WTC11 (cell line): Measurements from ENCODE around the gene CCDC34. TPM values are rescaled to one million over a fixed set of nuclear protein-coding genes. Genes with fewer than 3 reads are reported as not detected.

Experiments
- ATAC-seq: fragments of 200-7000 bp; cut with Tn5 transposase; 2 replicates; pipeline ENCODE4 v1.10.0; 2021; ENCODE audit warnings: mild to moderate bottlenecking, moderate library complexity
- CTCF ChIA-PET: fragments of 300-600 bp; sonication (Branson Sonifier 250); formaldehyde crosslinking; loops from one replicate; lab custom pipeline; 2021; ENCODE audit warnings: antibody characterized with exemption; lab: Charles Lee
- POLR2A ChIA-PET: fragments of 350-600 bp; sonication (Branson Sonifier 250); formaldehyde crosslinking; loops from one replicate; lab custom pipeline; 2021; ENCODE audit warnings: antibody characterized with exemption; lab: Charles Lee
- DNase-seq: peaks from one replicate; pipeline ENCODE4 v3.0.0; 2021; ENCODE audit warnings: low spot score
- H3K27ac Mint-ChIP-seq: 2 replicates; pipeline ENCODE4 v1.8.0; 2021; ENCODE audit warnings: mixed read lengths
- H3K27me3 Mint-ChIP-seq: 2 replicates; pipeline ENCODE4 v1.8.0; 2021; ENCODE audit warnings: low read depth, mild to moderate bottlenecking, moderate library complexity, mixed read lengths
- H3K36me3 Mint-ChIP-seq: 2 replicates; pipeline ENCODE4 v1.8.0; 2021; ENCODE audit warnings: mixed read lengths
- H3K4me1 Mint-ChIP-seq: 2 replicates; pipeline ENCODE4 v1.8.0; 2022; ENCODE audit warnings: mixed read lengths
- H3K4me3 Mint-ChIP-seq: 2 replicates; pipeline ENCODE4 v1.8.0; 2021; ENCODE audit warnings: mild to moderate bottlenecking, moderate library complexity, mixed read lengths
- H3K9me3 Mint-ChIP-seq: 2 replicates; pipeline ENCODE4 v1.8.0; 2021; ENCODE audit warnings: mixed read lengths
- ATF2 ChIP-seq: sonication (generic); formaldehyde crosslinking; IDR thresholded peaks from 2 replicates; pipeline ENCODE4 v1.8.1; 2022; ENCODE audit warnings: low read depth, missing genetic modification reagents, borderline replicate concordance
- CDX4 ChIP-seq: fragments of 250-450 bp; sonication (Bioruptor Pico); IDR thresholded peaks from 2 replicates; pipeline ENCODE4 v1.9.0; 2021; ENCODE audit warnings: moderate library complexity, mild to moderate bottlenecking, inconsistent platforms, borderline replicate concordance
- E2F1 ChIP-seq: sonication (generic); formaldehyde crosslinking; IDR thresholded peaks from 2 replicates; pipeline ENCODE4 v1.8.0; 2022; ENCODE audit warnings: mild to moderate bottlenecking, missing genetic modification reagents
- ELF4 ChIP-seq: sonication (generic); formaldehyde crosslinking; IDR thresholded peaks from 2 replicates; pipeline ENCODE4 v1.8.1; 2022; ENCODE audit warnings: low read depth, mild to moderate bottlenecking, moderate library complexity, missing genetic modification reagents
- GABPB1 ChIP-seq: sonication (generic); formaldehyde crosslinking; IDR thresholded peaks from 2 replicates; pipeline ENCODE4 v1.8.1; 2023; ENCODE audit warnings: mild to moderate bottlenecking, missing genetic modification reagents
- IRF1 ChIP-seq: sonication (generic); formaldehyde crosslinking; IDR thresholded peaks from 2 replicates; pipeline ENCODE4 v1.8.0; 2023; ENCODE audit warnings: missing genetic modification reagents
- JUN ChIP-seq: sonication (generic); formaldehyde crosslinking; IDR thresholded peaks from 2 replicates; pipeline ENCODE4 v1.8.0; 2023; ENCODE audit warnings: mild to moderate bottlenecking, missing genetic modification reagents
- NFATC4 ChIP-seq: fragments of 250-450 bp; sonication (Bioruptor Pico); IDR thresholded peaks from 2 replicates; pipeline ENCODE4 v1.9.0; 2021; ENCODE audit warnings: mild to moderate bottlenecking
- NR2C2 ChIP-seq: sonication (generic); formaldehyde crosslinking; IDR thresholded peaks from 2 replicates; pipeline ENCODE4 v1.8.0; 2022; ENCODE audit warnings: mild to moderate bottlenecking, missing genetic modification reagents
- PRDM15 ChIP-seq: sonication (generic); formaldehyde crosslinking; IDR thresholded peaks from 2 replicates; pipeline ENCODE4 v1.8.0; 2022; ENCODE audit warnings: missing genetic modification reagents
- RELA ChIP-seq: sonication (generic); formaldehyde crosslinking; IDR thresholded peaks from 2 replicates; pipeline ENCODE4 v1.8.1; 2022; ENCODE audit warnings: missing genetic modification reagents, mild to moderate bottlenecking, borderline replicate concordance
- ZBTB21 ChIP-seq: sonication (generic); formaldehyde crosslinking; IDR thresholded peaks from 2 replicates; pipeline ENCODE4 v1.8.1; 2023; ENCODE audit warnings: mild to moderate bottlenecking, missing genetic modification reagents, borderline replicate concordance
- ZNF396 ChIP-seq: fragments of 250-450 bp; sonication (Bioruptor Pico); IDR thresholded peaks from 2 replicates; pipeline ENCODE4 v1.8.0; 2021; ENCODE audit warnings: mild to moderate bottlenecking, moderate library complexity, borderline replicate concordance
- total RNA-seq: library from RNA; stranded (reverse); gene quantifications from 3 replicates; pipeline ENCODE4 v1.2.3, GENCODE V29; 2021
- TF ChIP-seq, protein P1 (sequence below): sonication (generic); formaldehyde crosslinking; IDR thresholded peaks from 2 replicates; pipeline ENCODE4 v1.8.0; 2022; ENCODE audit warnings: mild to moderate bottlenecking, missing genetic modification reagents
- TF ChIP-seq, protein P2 (sequence below): fragments of 250-450 bp; sonication (Bioruptor Pico); IDR thresholded peaks from 2 replicates; pipeline ENCODE4 v1.9.0; 2021; ENCODE audit warnings: mild to moderate bottlenecking
- TF ChIP-seq, protein P3 (sequence below): sonication (generic); formaldehyde crosslinking; IDR thresholded peaks from 2 replicates; pipeline ENCODE4 v1.8.1; 2022; ENCODE audit warnings: mild to moderate bottlenecking, moderate library complexity, missing genetic modification reagents

The CCDC34 gene
- total RNA-seq, 1 experiment from 2014 or later: 23.7 TPM

GRCh38 chr11:27373856-27374602 is 11.0 kb upstream of the CCDC34 start:
- no peak for ATAC-seq
- H3K27me3 Mint-ChIP-seq: no peaks in the 10 kb centered on the region
- no peak for DNase-seq
- peak; percentile 50; the same call in 1 of the 2 replicates for TF ChIP-seq GABPB1
- TF ChIP-seq, protein P1, sequence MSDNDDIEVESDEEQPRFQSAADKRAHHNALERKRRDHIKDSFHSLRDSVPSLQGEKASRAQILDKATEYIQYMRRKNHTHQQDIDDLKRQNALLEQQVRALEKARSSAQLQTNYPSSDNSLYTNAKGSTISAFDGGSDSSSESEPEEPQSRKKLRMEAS: no peak
- ChIA-PET POLR2A (interaction anchor here (0.5 kb wide), 1 partner anchor 98 kb away, joined by 3 read pairs; the partner anchor contains the start of gene LGR4), CTCF (no interaction called here)
- no peaks in the 10 kb centered on the region for H3K9me3 Mint-ChIP-seq
- no peak overlapping the region for H3K27ac Mint-ChIP-seq
- H3K36me3 Mint-ChIP-seq: peaks cover 53% of the 10 kb centered on the region
- no peak overlapping the region for H3K4me3 Mint-ChIP-seq
- H3K4me1 Mint-ChIP-seq: no peaks in the 10 kb centered on the region

GRCh38 chr11:27373392-27373791 is 10.4 kb upstream of the CCDC34 start:
- CTCF ChIA-PET: no interaction called here
- peaks cover 54% of the 10 kb centered on the region for H3K36me3 Mint-ChIP-seq

DNA sequence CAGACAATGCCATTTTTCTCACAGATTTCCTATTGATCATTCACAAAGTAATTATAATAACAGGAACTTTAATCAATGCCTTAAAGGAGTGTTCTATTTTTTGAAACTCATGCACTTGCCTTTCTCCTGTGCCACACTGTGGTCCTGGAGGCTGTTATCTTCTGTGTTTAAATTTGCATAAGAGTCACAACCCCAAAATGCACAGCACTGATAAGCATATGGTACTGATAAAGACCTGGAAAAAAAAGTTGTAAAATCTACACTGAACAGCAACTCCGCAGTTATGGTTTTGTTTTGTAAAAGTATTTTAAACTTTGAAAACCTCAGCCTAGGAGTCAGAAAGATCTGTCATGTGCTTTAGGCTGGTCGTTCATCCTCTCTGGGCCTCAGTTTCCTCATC is 9.1 kb upstream of the CCDC34 start:
- ChIA-PET CTCF (no interaction called here), POLR2A (no interaction called here)
- H3K9me3 Mint-ChIP-seq: no peaks in the 10 kb centered on the region
- H3K4me3 Mint-ChIP-seq: no peak overlapping the region
- H3K4me1 Mint-ChIP-seq: no peaks in the 10 kb centered on the region
- ATAC-seq: no peak
- TF ChIP-seq RELA (CRISPR knock-in tag) (no peak), CDX4 (CRISPR knock-in tag) (no peak), JUN (CRISPR knock-in tag) (no peak), E2F1 (CRISPR knock-in tag) (no peak)
- H3K27ac Mint-ChIP-seq: no peak overlapping the region
- no peak for DNase-seq
- H3K27me3 Mint-ChIP-seq: no peaks in the 10 kb centered on the region
- H3K36me3 Mint-ChIP-seq: peaks cover 52% of the 10 kb centered on the region

More at GRCh38 chr11:27373392-27373791, 10.4 kb upstream of the CCDC34 start:
- POLR2A ChIA-PET: no interaction called here
- H3K4me3 Mint-ChIP-seq: no peak overlapping the region
- no peak overlapping the region for H3K27ac Mint-ChIP-seq
- H3K4me1 Mint-ChIP-seq: no peaks in the 10 kb centered on the region
- no peaks in the 10 kb centered on the region for H3K9me3 Mint-ChIP-seq
- H3K27me3 Mint-ChIP-seq: no peaks in the 10 kb centered on the region
- no peak for TF ChIP-seq PRDM15 (CRISPR knock-in tag)
- ATAC-seq: no peak
- no peak for DNase-seq

GRCh38 chr11:27371489-27371888 is 8.5 kb upstream of the CCDC34 start:
- Mint-ChIP-seq H3K4me1 (no peaks in the 10 kb centered on the region), H3K4me3 (no peak overlapping the region), H3K27me3 (no peaks in the 10 kb centered on the region), H3K36me3 (peaks cover 47% of the 10 kb centered on the region), H3K27ac (no peak overlapping the region), H3K9me3 (no peaks in the 10 kb centered on the region)
- ChIA-PET POLR2A (no interaction called here), CTCF (no interaction called here)
- ATAC-seq (no peak), DNase-seq (no peak)
- TF ChIP-seq IRF1 (no peak), ZBTB21 (CRISPR knock-in tag) (no peak), NFATC4 (no peak), NR2C2 (CRISPR knock-in tag) (no peak), ZNF396 (CRISPR knock-in tag) (no peak), ELF4 (no peak), ATF2 (no peak)
- TF ChIP-seq, protein P2, sequence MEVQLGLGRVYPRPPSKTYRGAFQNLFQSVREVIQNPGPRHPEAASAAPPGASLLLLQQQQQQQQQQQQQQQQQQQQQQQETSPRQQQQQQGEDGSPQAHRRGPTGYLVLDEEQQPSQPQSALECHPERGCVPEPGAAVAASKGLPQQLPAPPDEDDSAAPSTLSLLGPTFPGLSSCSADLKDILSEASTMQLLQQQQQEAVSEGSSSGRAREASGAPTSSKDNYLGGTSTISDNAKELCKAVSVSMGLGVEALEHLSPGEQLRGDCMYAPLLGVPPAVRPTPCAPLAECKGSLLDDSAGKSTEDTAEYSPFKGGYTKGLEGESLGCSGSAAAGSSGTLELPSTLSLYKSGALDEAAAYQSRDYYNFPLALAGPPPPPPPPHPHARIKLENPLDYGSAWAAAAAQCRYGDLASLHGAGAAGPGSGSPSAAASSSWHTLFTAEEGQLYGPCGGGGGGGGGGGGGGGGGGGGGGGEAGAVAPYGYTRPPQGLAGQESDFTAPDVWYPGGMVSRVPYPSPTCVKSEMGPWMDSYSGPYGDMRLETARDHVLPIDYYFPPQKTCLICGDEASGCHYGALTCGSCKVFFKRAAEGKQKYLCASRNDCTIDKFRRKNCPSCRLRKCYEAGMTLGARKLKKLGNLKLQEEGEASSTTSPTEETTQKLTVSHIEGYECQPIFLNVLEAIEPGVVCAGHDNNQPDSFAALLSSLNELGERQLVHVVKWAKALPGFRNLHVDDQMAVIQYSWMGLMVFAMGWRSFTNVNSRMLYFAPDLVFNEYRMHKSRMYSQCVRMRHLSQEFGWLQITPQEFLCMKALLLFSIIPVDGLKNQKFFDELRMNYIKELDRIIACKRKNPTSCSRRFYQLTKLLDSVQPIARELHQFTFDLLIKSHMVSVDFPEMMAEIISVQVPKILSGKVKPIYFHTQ (CRISPR knock-in tag): no peak
- TF ChIP-seq, protein P3, sequence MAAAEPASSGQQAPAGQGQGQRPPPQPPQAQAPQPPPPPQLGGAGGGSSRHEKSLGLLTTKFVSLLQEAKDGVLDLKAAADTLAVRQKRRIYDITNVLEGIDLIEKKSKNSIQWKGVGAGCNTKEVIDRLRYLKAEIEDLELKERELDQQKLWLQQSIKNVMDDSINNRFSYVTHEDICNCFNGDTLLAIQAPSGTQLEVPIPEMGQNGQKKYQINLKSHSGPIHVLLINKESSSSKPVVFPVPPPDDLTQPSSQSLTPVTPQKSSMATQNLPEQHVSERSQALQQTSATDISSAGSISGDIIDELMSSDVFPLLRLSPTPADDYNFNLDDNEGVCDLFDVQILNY (CRISPR knock-in tag): no peak
